Calu3 (cell line): Measurements from ENCODE around the gene TGM1. TPM values are rescaled to one million over a fixed set of nuclear protein-coding genes. Genes with fewer than 3 reads are reported as not detected.

Experiments
- BruUV-seq: library from RNA; stranded (reverse); fragments of 400-500 nt; replicated peaks from 2 replicates; lab custom pipeline; 2021; lab: Mats Ljungman, UMichigan
- CTCF ChIA-PET: fragments of 300-600 bp; sonication (Branson Sonifier 250); formaldehyde crosslinking; loops from one replicate; lab custom pipeline; 2022; ENCODE audit warnings: antibody characterized with exemption; lab: Charles Lee
- DNase-seq: peaks from one replicate; pipeline ENCODE4 v3.0.0; 2022
- H3K27ac Mint-ChIP-seq: one replicate; pipeline ENCODE4 v1.8.0; 2022; ENCODE audit warnings: mixed read lengths; ENCODE audit not compliant: unreplicated experiment
- H3K27me3 Mint-ChIP-seq: one replicate; pipeline ENCODE4 v1.8.0; 2022; ENCODE audit warnings: mixed read lengths; ENCODE audit not compliant: unreplicated experiment
- H3K36me3 Mint-ChIP-seq: one replicate; pipeline ENCODE4 v1.8.0; 2022; ENCODE audit warnings: mild to moderate bottlenecking, moderate library complexity, mixed read lengths; ENCODE audit not compliant: insufficient read depth, unreplicated experiment
- H3K4me1 Mint-ChIP-seq: one replicate; pipeline ENCODE4 v1.8.0; 2022; ENCODE audit warnings: mild to moderate bottlenecking, low read depth, mixed read lengths; ENCODE audit not compliant: unreplicated experiment
- H3K4me3 Mint-ChIP-seq: one replicate; pipeline ENCODE4 v1.8.0; 2022; ENCODE audit warnings: mild to moderate bottlenecking, low read depth, moderate library complexity, mixed read lengths; ENCODE audit not compliant: unreplicated experiment
- H3K9me3 Mint-ChIP-seq: one replicate; pipeline ENCODE4 v1.8.0; 2022; ENCODE audit warnings: low read depth, mixed read lengths; ENCODE audit not compliant: unreplicated experiment
- intact Hi-C: fragments of 100-400 bp; cut with micrococcal nuclease; formaldehyde crosslinking; loops from one replicate; pipeline ENCODE4 v1.10.0; 2022; ENCODE audit not compliant: unreplicated experiment
- total RNA-seq: library from RNA; stranded (reverse); gene quantifications from 2 replicates; pipeline ENCODE4 v1.2.3, GENCODE V29; 2022
- TF ChIP-seq, protein P1 (sequence below): fragments of 200-600 bp; IDR thresholded peaks from one replicate; pipeline ENCODE4 v1.8.0; 2022; ENCODE audit warnings: antibody characterized with exemption; ENCODE audit not compliant: unreplicated experiment

Gene TGM1
- total RNA-seq, 1 experiment from 2014 or later: 4.5 TPM

DNA sequence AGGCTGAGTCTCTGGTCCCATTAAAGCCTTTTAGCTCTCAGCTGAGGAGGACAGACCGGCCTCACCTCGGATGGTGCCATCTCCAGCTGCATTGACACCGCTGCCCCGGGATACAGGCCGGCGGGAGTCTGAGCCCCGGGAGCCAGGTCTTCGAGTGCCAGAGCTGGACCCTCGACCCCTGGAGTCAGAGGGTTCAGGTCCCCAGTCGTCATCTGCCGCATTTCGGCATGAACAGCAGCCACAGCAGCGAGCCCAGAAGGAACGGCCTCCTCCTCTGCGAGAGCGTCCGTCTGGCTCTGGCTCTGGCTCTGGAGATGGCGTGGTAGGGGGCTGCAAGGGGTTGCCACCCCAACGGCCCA lies 1.0 kb downstream of the TGM1 start:
- no peaks in the 10 kb centered on the region for H3K9me3 Mint-ChIP-seq
- no peaks in the 10 kb centered on the region for H3K27me3 Mint-ChIP-seq
- no TSS peak for BruUV-seq
- H3K27ac Mint-ChIP-seq: no peak overlapping the region
- no peak for DNase-seq
- no peaks in the 10 kb centered on the region for H3K4me1 Mint-ChIP-seq
- H3K4me3 Mint-ChIP-seq: no peak overlapping the region
- intact Hi-C loops: no loop called here
- TF ChIP-seq, protein P1, sequence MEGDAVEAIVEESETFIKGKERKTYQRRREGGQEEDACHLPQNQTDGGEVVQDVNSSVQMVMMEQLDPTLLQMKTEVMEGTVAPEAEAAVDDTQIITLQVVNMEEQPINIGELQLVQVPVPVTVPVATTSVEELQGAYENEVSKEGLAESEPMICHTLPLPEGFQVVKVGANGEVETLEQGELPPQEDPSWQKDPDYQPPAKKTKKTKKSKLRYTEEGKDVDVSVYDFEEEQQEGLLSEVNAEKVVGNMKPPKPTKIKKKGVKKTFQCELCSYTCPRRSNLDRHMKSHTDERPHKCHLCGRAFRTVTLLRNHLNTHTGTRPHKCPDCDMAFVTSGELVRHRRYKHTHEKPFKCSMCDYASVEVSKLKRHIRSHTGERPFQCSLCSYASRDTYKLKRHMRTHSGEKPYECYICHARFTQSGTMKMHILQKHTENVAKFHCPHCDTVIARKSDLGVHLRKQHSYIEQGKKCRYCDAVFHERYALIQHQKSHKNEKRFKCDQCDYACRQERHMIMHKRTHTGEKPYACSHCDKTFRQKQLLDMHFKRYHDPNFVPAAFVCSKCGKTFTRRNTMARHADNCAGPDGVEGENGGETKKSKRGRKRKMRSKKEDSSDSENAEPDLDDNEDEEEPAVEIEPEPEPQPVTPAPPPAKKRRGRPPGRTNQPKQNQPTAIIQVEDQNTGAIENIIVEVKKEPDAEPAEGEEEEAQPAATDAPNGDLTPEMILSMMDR: no peak
- CTCF ChIA-PET: interaction anchor here (0.6 kb wide), 2 partner anchors 19 to 57 kb away, joined by 3 to 4 read pairs; partner anchors contain the start of gene TSSK4
- H3K36me3 Mint-ChIP-seq: peaks cover 3% of the 10 kb centered on the region

DNA sequence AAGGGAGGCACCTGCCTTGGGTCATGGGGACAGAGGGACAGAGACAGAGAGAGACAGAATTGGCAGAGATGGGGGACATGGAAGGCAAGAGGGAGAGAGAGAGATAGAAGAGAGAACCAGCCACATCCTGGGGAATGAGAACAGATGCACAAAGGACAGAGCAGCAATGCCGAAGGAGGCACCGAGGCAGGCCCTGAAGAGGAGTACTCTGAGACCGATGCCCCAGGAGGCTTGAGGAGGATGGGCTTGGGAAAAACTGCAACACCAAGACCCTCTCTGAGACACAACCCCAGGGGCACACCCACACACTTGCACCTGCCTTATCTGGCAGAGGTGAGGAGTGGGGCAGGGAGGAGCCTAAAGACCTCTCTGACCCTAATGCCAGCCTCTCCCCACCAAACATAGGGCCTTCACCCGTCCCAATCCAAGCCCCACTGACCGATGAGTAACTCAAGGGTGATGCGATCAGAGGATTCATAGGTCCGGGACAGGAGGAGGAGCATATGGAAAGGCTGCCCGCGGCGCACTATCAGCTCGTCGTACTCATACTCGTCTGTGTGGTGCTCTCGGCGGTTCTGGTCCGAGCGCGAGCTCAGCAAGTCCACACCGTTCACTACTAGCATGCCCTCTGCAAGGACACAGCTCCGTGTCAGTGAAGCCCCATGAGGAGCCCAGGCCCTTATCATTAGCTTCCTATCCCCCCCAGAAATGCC lies 1.6 kb downstream of the TGM1 start:
- no peak overlapping the region for H3K27ac Mint-ChIP-seq
- H3K4me1 Mint-ChIP-seq: no peaks in the 10 kb centered on the region
- CTCF ChIA-PET: interaction anchor here (0.6 kb wide), 2 partner anchors 18 to 56 kb away, joined by 3 to 4 read pairs; partner anchors contain the start of gene TSSK4

DNA sequence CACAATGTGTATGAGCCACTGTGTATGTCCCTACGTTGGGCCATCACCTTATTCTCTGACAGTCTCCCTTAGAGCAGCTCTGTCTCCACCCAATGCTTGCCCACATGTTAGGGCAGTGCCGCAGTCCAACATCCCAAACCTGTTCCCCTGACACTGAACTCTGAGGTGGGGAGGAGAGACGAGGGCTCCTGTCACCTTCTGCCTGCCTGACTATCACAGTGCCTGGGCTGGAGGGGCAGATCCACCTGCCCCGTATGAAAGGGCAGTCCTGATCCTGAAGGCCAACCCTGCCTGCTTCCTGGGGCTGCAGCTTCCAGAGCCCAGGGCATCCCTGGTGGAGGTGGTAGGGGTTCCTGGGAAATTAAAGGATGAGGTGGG lies 2.2 kb downstream of the TGM1 start:
- BruUV-seq: no TSS peak
- CTCF ChIA-PET: no interaction called here
- Mint-ChIP-seq H3K4me3 (no peak overlapping the region), H3K4me1 (no peaks in the 10 kb centered on the region), H3K27ac (no peak overlapping the region), H3K27me3 (no peaks in the 10 kb centered on the region), H3K36me3 (no peaks in the 10 kb centered on the region), H3K9me3 (no peaks in the 10 kb centered on the region)
- TF ChIP-seq, protein P1: no peak
- intact Hi-C loops: no loop called here
- DNase-seq: no peak

More for the DNA sequence above, 1.6 kb downstream of the TGM1 start:
- no TSS peak for BruUV-seq
- Mint-ChIP-seq H3K4me3 (no peak overlapping the region), H3K36me3 (no peaks in the 10 kb centered on the region), H3K27me3 (no peaks in the 10 kb centered on the region), H3K9me3 (no peaks in the 10 kb centered on the region)
- TF ChIP-seq, protein P1: no peak
- DNase-seq: no peak
- intact Hi-C loops: no loop called here

DNA sequence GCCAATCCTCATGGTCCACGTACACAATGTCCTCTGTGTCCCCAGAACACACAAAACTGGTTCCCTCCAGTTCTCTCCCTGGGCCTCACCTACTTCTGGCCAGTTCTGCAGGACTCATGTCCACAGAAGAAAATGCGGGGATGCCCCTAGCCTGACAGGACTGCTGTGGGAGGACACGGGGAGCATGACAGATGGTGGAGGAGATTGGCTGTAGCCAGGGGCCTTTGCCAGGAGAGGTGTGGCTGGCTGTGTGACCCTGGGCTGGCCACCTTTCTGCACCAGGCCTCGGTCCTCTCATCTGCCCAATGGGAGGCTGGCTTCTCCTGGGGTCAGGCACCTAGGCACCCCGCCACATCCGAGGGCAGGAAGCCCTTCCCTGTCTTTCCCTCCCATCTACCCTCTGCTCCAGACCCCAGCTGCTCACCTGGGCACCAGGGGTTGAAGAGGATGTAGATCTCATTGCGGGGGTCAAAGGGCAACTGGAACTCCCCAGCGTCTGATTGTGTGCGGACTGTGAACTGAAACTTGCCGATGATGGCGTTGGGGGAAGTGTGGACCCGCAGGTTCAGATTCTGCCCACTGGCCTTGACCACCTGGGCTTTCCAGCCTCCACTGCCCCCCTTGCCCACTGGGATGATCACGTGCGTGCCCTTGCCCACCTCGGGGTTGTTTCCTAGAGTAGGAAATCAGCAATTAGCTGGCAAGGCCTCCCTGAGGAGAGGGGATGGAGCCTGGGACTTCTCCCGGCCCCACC lies 2.8 kb downstream of the TGM1 start:
- no TSS peak for BruUV-seq
- TF ChIP-seq, protein P1: no peak
- Mint-ChIP-seq H3K27me3 (no peaks in the 10 kb centered on the region), H3K36me3 (no peaks in the 10 kb centered on the region), H3K9me3 (no peaks in the 10 kb centered on the region), H3K27ac (no peak overlapping the region), H3K4me1 (no peaks in the 10 kb centered on the region), H3K4me3 (no peak overlapping the region)
- intact Hi-C loops: no loop called here
- CTCF ChIA-PET: no interaction called here
- DNase-seq: no peak
